GM23338 (cell line): ENCODE results near the gene BICD2. TPM values are rescaled to one million over a fixed set of nuclear protein-coding genes. Genes with fewer than 3 reads are reported as not detected.

Source experiments
- ATAC-seq: fragments of 200-7000 bp; cut with Tn5 transposase; 3 replicates; pipeline ENCODE4 v1.9.1; 2020
- DNase-seq: peaks from one replicate; pipeline ENCODE4 v3.0.0-alpha.2; 2015; ENCODE audit warnings: low spot score
- H2AFZ ChIP-seq: fragments of 200-600 bp; sonication (generic); 2 replicates; pipeline ENCODE4 v1.8.0; 2016; ENCODE audit warnings: antibody characterized with exemption, mild to moderate bottlenecking, moderate library complexity
- H3F3A ChIP-seq: fragments of 200-600 bp; sonication (generic); replicated peaks from 2 replicates; pipeline ENCODE4 v1.8.0; 2017; ENCODE audit warnings: antibody characterized with exemption, mixed run types, low read depth
- H3K27ac ChIP-seq: fragments of 200-600 bp; sonication (generic); 2 replicates; pipeline ENCODE4 v1.6.1; 2016; ENCODE audit warnings: low read depth
- H3K27me3 ChIP-seq: fragments of 200-600 bp; sonication (generic); 2 replicates; pipeline ENCODE4 v1.8.0; 2016; ENCODE audit warnings: mild to moderate bottlenecking, mixed run types, moderate library complexity; ENCODE audit not compliant: insufficient read depth
- H3K36me3 ChIP-seq: fragments of 200-600 bp; sonication (generic); 2 replicates; pipeline ENCODE4 v1.8.0; 2016; ENCODE audit warnings: mild to moderate bottlenecking; ENCODE audit not compliant: insufficient read depth
- H3K4me1 ChIP-seq: fragments of 200-600 bp; sonication (generic); 2 replicates; pipeline ENCODE4 v1.8.0; 2016; ENCODE audit warnings: mild to moderate bottlenecking, moderate library complexity; ENCODE audit not compliant: insufficient read depth
- H3K4me2 ChIP-seq: fragments of 200-600 bp; sonication (generic); 2 replicates; pipeline ENCODE4 v1.7.1; 2017; ENCODE audit warnings: mixed run types
- H3K4me3 ChIP-seq: fragments of 200-600 bp; sonication (generic); 2 replicates; pipeline ENCODE4 v1.6.1; 2016; ENCODE audit warnings: mixed run types
- H3K79me2 ChIP-seq: fragments of 200-600 bp; sonication (generic); replicated peaks from 2 replicates; pipeline ENCODE4 v1.8.0; 2017; ENCODE audit warnings: mild to moderate bottlenecking; ENCODE audit not compliant: insufficient read depth
- H3K9me2 ChIP-seq: fragments of 200-600 bp; sonication (generic); 2 replicates; pipeline ENCODE4 v1.8.0; 2017; ENCODE audit not compliant: insufficient read depth
- H4K20me1 ChIP-seq: fragments of 200-600 bp; sonication (generic); replicated peaks from 2 replicates; pipeline ENCODE4 v1.8.0; 2017; ENCODE audit warnings: mild to moderate bottlenecking; ENCODE audit not compliant: insufficient read depth
- H3K27ac Mint-ChIP-seq: 2 replicates; pipeline ENCODE4 v1.8.0; 2020; ENCODE audit warnings: inconsistent platforms, mild to moderate bottlenecking, moderate library complexity, mixed read lengths
- H3K27me3 Mint-ChIP-seq: 3 replicates; pipeline ENCODE4 v1.8.0; 2022; ENCODE audit warnings: low read depth, mild to moderate bottlenecking, moderate library complexity, mixed read lengths, inconsistent platforms; ENCODE audit not compliant: insufficient read depth, poor library complexity
- H3K36me3 Mint-ChIP-seq: 3 replicates; pipeline ENCODE4 v1.8.0; 2021; ENCODE audit warnings: low read depth, mild to moderate bottlenecking, inconsistent platforms, moderate library complexity, mixed read lengths
- H3K4me1 Mint-ChIP-seq: 3 replicates; pipeline ENCODE4 v1.8.0; 2020; ENCODE audit warnings: mild to moderate bottlenecking, inconsistent platforms, mixed read lengths
- H3K4me3 Mint-ChIP-seq: 3 replicates; pipeline ENCODE4 v1.8.0; 2021; ENCODE audit warnings: moderate library complexity, mild to moderate bottlenecking, inconsistent platforms, mixed read lengths
- H3K9me3 Mint-ChIP-seq: 3 replicates; pipeline ENCODE4 v1.8.0; 2020; ENCODE audit warnings: moderate library complexity, mild to moderate bottlenecking, inconsistent platforms, mixed read lengths
- CREB1 ChIP-seq: fragments of 250-450 bp; sonication (Bioruptor Pico); IDR thresholded peaks from 2 replicates; pipeline ENCODE4 v1.5.0; 2020; ENCODE audit warnings: low read depth, mild to moderate bottlenecking, moderate library complexity
- CTCF ChIP-seq, 2 experiments: fragments of 200-600 bp in 1 of 2; sonication (generic) in 1 of 2; conservative IDR thresholded peaks; 2 replicates each; pipeline versions ENCODE4 v1.5.1 to v1.6.1; 2016 to 2017; ENCODE audit warnings: antibody characterized with exemption in 2 of 2, low read depth in 2 of 2, mild to moderate bottlenecking in 2 of 2, moderate library complexity in 1 of 2
- ETS1 ChIP-seq: IDR thresholded peaks from 2 replicates; pipeline ENCODE4 v1.6.1; 2016; ENCODE audit warnings: antibody characterized with exemption
- EZH2 ChIP-seq: fragments of 200-600 bp; sonication (generic); IDR thresholded peaks from one replicate; pipeline ENCODE4 v1.8.0; 2017; ENCODE audit warnings: antibody characterized with exemption, mild to moderate bottlenecking, low read depth; ENCODE audit not compliant: unreplicated experiment
- EZH2phosphoT487 ChIP-seq: fragments of 200-600 bp; sonication (generic); IDR thresholded peaks from one replicate; pipeline ENCODE4 v1.8.1; 2018; ENCODE audit warnings: antibody characterized with exemption; ENCODE audit not compliant: unreplicated experiment
- JUNB ChIP-seq: IDR thresholded peaks from one replicate; pipeline ENCODE4 v1.6.1; 2016; ENCODE audit warnings: antibody characterized with exemption; ENCODE audit not compliant: unreplicated experiment
- NANOG ChIP-seq: IDR thresholded peaks from 2 replicates; pipeline ENCODE4 v1.6.1; 2016; ENCODE audit warnings: antibody characterized with exemption, borderline replicate concordance
- POLR2AphosphoS5 ChIP-seq: IDR thresholded peaks from 2 replicates; pipeline ENCODE4 v1.6.1; 2016; ENCODE audit warnings: antibody characterized with exemption, low read depth
- STAT1 ChIP-seq: IDR thresholded peaks from one replicate; pipeline ENCODE4 v1.6.1; 2016; ENCODE audit warnings: antibody characterized with exemption; ENCODE audit not compliant: unreplicated experiment
- ZNF114 ChIP-seq: fragments of 250-450 bp; sonication (Bioruptor Pico); IDR thresholded peaks from 2 replicates; pipeline ENCODE4 v1.5.0; 2020; ENCODE audit warnings: mild to moderate bottlenecking, moderate library complexity
- ZNF331 ChIP-seq: fragments of 250-450 bp; sonication (Bioruptor Pico); IDR thresholded peaks from 2 replicates; pipeline ENCODE4 v1.5.0; 2020; ENCODE audit warnings: low read depth, mild to moderate bottlenecking, moderate library complexity
- ZNF462 ChIP-seq: fragments of 250-450 bp; sonication (Bioruptor Pico); IDR thresholded peaks from 2 replicates; pipeline ENCODE4 v1.5.0; 2020; ENCODE audit warnings: mild to moderate bottlenecking, moderate library complexity
- polyA plus RNA-seq: library from polyadenylated mRNA; unstranded; fragments of >200 nt; fragmentation: Nextera tagmentation; extraction: Ambion mirVana; gene quantifications from 2 replicates; pipeline ENCODE4 v1.2.1, GENCODE V29; 2016
- total RNA-seq: library from RNA; depleted of rRNA; stranded (reverse); fragments of >200 nt; shearing (Covaris generic); gene quantifications from 2 replicates; pipeline ENCODE4 v1.2.3, GENCODE V29; 2014
- TF ChIP-seq, protein P1 (sequence below): IDR thresholded peaks from one replicate; pipeline ENCODE4 v1.6.1; 2018; ENCODE audit warnings: antibody characterized with exemption; ENCODE audit not compliant: unreplicated experiment

The BICD2 gene
- total and polyA plus RNA-seq, 2 experiments from 2014 or later: 8.7 to 34.3 TPM

DNA sequence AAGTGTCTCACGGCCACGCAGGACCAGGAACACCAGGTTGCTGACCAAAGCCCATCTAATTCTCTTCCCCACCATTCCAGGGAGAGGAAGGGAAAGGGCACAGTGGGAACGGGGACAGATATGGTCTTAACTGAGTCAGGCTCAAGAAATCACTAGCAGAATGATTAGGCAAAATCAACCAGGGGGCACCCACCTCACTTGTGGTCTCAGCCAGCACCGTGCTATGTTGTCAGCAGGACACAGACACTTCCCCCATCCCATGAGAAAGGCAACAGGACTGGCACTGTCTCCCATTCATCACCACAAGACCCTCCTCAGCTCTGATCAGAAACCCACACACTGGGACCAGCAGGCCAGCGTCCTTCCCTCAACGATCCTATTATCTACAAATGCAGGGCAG is 2.9 kb downstream of the BICD2 start:
- no peak for DNase-seq
- H3K36me3 ChIP-seq: no peaks in the 10 kb centered on the region
- TF ChIP-seq ZNF114 (CRISPR knock-in tag) (no peak), EZH2 (no peak), ETS1 (no peak), NANOG (no peak), ZNF331 (CRISPR knock-in tag) (no peak), ZNF462 (CRISPR knock-in tag) (no peak), CTCF (conservative IDR thresholded peaks at IDR 0.05; ENCODE audit: low read depth in 2 of 2) (no peak), POLR2AphosphoS5 (no peak), JUNB (no peak), EZH2phosphoT487 (no peak), STAT1 (no peak), CREB1 (no peak)
- TF ChIP-seq, protein P1, sequence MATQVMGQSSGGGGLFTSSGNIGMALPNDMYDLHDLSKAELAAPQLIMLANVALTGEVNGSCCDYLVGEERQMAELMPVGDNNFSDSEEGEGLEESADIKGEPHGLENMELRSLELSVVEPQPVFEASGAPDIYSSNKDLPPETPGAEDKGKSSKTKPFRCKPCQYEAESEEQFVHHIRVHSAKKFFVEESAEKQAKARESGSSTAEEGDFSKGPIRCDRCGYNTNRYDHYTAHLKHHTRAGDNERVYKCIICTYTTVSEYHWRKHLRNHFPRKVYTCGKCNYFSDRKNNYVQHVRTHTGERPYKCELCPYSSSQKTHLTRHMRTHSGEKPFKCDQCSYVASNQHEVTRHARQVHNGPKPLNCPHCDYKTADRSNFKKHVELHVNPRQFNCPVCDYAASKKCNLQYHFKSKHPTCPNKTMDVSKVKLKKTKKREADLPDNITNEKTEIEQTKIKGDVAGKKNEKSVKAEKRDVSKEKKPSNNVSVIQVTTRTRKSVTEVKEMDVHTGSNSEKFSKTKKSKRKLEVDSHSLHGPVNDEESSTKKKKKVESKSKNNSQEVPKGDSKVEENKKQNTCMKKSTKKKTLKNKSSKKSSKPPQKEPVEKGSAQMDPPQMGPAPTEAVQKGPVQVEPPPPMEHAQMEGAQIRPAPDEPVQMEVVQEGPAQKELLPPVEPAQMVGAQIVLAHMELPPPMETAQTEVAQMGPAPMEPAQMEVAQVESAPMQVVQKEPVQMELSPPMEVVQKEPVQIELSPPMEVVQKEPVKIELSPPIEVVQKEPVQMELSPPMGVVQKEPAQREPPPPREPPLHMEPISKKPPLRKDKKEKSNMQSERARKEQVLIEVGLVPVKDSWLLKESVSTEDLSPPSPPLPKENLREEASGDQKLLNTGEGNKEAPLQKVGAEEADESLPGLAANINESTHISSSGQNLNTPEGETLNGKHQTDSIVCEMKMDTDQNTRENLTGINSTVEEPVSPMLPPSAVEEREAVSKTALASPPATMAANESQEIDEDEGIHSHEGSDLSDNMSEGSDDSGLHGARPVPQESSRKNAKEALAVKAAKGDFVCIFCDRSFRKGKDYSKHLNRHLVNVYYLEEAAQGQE: no peak
- H3K4me2 ChIP-seq: peak overlapping the region; percentile 92; the same call in 1 of the 2 replicates
- H3K9me2 ChIP-seq: no peaks in the 10 kb centered on the region
- no peak for ATAC-seq
- no peaks in the 10 kb centered on the region for H3K27me3 ChIP-seq
- H3K27ac ChIP-seq: no peak overlapping the region
- Mint-ChIP-seq H3K4me1 (peaks cover 42% of the 10 kb centered on the region), H3K4me3 (0 out of 3 replicates have a peak overlapping the region, but pooled peaks have one; percentile 2), H3K27me3 (peaks cover 22% of the 10 kb centered on the region), H3K9me3 (no peaks in the 10 kb centered on the region), H3K36me3 (no peaks in the 10 kb centered on the region; the same call in 2 of the 3 replicates), H3K27ac (peak overlapping the region; percentile 35; the same call in 1 of the 2 replicates)
- H3K4me3 ChIP-seq: no peak overlapping the region
- peaks cover 74% of the 10 kb centered on the region for H3K79me2 ChIP-seq
- H3K4me1 ChIP-seq: peaks cover 23% of the 10 kb centered on the region
- peaks cover 4% of the 10 kb centered on the region; the same call in 1 of the 2 replicates for H3F3A ChIP-seq
- H4K20me1 ChIP-seq: peaks cover 39% of the 10 kb centered on the region
- H2AFZ ChIP-seq: no peak overlapping the region
